NCI-H187 (cell line): ENCODE results near the gene TMPRSS12.
"Not testable (repeated sequence)": the region's sequence is repeated elsewhere in the genome, so short reads cannot be mapped to it uniquely, and the experiment has no call there.

Experiments used
- DNase-seq, 2 experiments: peaks; one replicate each; lab custom pipeline; 2025; lab: John Stamatoyannopoulos, UW

TMPRSS12 gene

DNA sequence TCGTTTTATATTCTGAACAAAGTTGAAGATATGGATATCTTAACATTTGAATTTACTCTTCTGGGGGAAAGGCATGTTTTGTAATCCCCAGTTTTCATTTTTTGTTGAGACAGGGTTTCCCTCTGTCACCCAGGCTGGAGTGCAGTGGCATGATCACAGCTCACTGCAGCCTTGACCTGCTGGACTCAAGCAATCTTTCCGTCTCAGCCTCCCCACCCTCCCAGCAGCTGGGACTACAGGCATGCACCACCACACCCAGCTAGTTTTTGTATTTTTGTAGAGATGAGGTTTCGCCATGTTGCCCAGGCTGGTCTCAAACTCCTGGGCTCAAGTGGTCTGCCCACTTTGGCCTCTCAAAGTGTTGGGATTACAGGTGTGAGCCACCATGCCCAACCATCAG lies 84.2 kb downstream of the TMPRSS12 start:
- DNase-seq = not testable (repeated sequence)

DNA sequence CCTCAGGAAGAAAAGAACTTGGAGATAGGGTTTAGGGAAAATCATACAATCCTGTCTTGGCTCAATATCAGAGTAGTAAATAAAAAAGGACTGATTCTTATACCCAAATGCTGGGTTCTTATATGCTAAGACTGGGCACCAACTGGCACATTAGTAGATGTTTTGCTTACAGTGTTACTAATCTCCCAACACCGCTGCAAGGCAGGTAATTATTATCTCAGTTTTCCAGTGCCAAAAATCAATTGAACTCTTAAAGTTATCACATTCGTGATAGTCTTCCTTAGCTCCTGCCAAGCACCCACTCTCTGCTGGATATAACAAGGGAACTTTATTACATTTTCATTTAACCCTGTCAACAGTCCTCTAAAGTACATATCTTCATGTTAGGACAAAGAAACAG lies 84.6 kb downstream of the TMPRSS12 start:
- DNase-seq = no peak

DNA sequence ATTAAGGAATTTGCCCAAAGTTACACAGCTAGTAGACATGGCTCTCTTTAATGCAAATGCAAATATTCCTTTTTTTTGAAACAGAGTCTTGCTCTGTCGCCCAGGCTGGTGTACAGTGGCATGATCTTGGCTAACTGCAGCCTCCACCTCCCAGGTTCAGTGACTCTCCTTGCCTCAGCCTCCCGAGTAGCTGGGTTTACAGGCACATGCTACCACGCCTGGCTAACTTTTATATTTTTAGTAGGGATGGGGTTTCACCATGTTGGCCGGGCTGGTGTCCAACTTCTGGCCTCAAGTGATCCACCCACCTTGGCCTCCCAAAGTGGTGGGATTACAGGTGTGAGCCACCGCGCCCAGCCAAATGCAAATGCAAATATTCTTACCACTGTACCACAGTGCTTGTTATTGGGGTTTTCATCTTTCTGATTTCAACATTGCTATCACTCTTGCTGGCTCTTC lies 85.1 kb downstream of the TMPRSS12 start:
- no peak for DNase-seq

DNA sequence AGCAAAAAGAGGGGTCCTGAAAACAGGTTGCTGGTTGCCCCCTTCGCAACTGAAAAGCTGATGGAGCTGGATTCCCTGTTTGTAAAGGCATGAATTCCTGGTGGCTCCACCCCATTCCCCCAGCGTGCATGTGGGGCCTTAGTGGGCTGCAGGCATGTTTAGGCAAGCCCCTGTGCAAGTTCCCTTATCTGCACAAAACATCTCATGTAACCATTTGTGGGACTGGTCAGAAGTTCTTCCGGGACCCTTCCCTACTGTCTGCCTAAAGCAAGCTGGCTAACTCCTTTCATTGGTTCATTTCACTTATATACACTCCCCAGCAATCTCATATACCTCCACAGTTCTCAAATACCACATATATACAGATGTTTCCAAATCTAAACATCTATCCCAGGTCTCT lies 85.7 kb downstream of the TMPRSS12 start:
- DNase-seq = no peak

DNA sequence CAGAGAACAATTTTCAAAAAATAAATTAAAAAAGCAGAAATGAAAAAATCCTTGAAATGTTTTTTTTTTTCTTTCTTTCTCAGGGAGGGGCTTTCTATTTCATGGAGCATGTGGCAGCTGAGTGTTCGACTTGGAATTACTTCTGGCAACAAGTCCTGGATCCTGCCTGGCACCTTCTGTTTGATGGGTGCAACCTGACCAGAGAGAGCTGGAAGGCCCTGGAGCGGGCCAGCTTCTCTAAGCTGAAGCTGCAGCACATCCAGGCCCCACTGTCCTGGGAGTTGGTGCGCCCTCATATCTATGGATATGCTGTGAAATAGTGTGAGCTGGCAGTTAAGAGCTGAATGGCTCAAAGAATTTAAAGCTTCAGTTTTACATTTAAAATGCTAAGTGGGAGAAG lies 87.1 kb downstream of the TMPRSS12 start:
- no peak for DNase-seq

DNA sequence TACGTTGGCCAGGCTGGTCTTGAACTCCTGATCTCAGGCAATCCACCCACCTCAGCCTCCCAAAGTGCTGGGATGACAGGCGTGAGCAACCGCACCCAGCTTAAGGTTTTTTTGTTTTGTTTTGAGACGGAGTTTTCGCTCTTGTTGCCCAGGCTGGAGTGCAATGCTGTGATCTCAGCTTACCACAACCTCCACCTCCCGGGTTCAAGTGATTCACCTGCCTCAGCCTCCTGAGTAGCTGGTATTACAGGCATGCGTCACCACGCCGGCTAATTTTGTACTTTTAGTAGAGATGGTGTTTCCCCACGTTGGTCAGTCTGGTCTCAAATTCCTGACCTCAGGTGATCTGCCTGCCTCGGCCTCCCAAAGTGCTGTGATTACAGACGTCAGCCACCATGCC lies 87.8 kb downstream of the TMPRSS12 start:
- not testable (repeated sequence) for DNase-seq

DNA sequence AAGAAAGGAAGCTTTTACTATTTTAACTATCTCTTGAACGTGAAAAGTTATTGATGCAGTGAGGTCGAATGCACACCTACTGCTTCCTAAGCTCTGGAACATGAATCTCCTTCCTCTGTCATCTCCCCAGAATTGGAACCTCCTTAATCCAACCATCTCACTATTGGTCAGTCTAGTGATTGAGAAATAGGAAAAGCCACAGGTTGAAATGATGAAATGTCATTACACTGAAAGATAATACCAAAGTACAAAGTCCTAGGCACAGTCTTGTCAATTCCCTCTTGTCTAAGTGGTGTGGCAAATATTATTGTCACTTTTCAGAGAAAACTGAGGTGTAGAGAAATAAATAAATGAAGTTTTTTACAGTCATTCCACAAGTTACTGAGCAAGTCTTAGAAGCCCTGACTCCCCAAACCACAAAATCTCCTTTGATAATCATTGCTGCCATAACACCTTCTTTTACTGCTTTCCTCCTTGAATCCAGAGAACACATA lies 90.1 kb downstream of the TMPRSS12 start:
- DNase-seq = no peak

DNA sequence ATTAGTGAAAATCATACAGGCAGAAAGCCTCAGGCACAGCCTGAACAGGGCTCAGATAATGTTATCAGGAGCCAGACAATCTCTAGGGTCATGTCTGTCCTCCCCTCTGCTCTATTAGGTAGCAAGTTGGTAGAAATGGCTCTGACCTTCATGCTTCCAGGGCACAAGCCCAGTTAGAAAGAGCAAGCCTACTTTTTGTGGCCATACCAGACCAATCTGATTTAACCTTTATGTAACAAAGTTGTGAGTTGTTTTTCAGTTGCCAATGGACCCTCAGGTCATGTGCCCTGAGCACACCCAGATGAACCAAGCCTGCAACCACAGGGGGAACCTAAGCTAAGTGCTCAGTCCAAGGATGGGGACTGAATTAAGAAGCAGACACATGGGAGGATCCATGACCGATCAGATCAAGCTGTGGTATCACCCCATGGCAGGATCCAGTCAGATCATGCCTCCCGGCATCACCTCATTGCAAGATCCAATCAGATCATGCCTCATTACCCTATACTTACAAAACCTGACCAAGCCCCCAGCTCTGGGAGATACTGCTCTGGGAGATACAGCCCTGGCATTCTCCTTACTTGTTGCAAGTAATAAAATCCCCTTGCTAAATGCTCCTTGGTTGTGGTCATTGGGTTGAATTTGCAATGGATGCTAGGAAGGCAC lies 90.9 kb downstream of the TMPRSS12 start:
- DNase-seq = no peak

DNA sequence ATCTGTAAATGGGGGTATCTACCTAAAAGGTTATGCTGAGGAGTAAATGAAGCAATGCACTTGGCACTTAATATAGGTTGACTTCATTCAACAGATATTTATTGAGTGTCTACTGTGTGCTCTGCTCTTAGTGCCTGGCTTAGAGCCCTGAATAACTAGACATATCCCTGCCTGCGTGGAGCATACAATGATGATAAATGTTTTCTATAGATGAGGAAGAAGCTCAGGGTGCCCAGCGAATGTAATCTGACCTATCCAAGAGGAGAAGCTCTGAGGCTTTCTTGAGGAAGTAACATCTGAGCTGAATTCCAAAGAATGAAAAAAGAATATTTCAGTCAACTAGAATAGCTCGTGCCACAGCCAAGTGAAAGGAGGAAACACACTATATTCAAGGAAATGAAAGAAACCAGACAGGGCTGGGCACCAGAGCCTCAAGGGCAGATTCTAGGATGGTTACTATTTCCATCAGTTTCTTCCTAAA lies 91.7 kb downstream of the TMPRSS12 start:
- no peak for DNase-seq

DNA sequence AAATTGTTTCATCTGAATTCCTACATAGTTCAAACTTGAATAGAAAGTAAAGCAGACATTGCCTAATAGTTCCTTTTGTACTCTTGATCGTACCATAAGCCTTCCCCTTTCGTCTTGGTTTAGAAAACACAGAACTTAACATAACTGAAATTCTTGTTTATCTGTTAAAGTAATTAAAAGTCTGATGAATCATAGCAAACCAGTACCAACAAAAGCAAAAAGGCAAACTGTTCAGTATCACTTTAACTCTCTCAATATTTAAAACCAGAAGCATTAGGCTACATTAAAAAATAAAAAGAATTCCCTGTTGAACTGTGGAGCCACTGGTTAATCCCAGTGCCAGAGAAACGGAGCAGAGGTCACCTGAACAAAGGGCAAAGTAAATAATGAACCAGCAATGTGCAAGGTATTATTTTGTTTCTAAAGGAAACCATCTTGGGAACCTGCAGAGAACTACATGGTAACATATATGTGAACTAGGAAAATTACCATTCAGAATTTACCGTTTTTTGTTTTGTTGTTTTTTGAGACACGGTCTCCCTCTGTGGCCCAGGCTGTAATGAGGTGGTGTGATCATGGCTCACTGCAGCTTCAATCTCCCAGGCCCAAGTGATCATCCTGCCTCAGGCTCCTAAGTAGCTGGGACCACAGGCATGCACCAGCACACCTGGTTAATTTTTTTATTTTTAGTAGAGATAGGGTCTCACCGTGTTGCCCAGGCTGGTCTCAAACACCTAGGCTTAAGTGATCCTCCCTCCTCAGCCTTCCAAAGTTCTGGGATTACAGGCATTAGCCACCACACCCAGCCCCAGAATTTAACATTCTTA lies 92.5 kb downstream of the TMPRSS12 start:
- DNase-seq = no peak

DNA sequence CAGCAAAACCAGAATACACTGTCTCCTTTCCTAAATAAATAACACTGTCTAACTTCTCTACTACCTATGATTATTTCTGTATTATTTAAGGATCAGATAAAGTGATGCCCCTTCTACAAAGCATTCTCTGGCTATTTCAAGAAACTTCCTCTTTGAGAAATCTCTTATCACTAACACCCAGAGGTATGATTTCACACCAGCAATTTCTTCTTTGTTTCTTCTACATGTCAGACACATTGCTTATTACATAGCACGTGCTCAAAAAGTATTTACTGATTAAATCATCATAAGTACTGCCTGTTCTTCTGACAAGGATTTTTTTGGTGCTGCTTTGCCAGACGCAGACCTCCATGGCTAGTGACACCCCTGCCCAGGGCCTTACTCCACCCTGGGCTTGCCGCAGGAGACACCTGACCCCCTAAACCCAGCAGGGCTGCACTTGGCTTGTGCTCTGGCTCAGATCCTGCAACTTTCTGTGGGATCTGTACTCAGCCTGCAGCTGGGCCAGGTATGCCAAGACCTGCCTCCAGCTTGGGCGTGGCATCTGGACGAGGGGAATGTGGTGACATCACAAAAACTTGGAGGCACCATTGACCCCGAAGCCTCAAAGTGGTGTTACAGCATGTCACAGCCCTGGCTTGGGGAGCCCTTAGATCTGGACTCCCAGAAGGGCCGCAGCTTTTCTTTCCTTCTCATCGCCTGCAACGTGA lies 94.2 kb downstream of the TMPRSS12 start:
- no peak for DNase-seq
